Effector memory CD8-positive, alpha-beta T cell (primary cell): Measurements from ENCODE around the gene RALGAPA1.
"Not testable (repeated sequence)": the region's sequence is repeated elsewhere in the genome, so short reads cannot be mapped to it uniquely, and the experiment has no call there.

Experiments used
- ATAC-seq: fragments of 150-1000 bp; cut with Tn5 transposase; replicated peaks from 2 replicates; pipeline ENCODE4 v1.10.0; 2021; ENCODE audit warnings: mild to moderate bottlenecking, moderate library complexity
- DNase-seq, 3 experiments: peaks; one replicate each; pipeline ENCODE4 v3.0.0; 2021
- H3K27ac Mint-ChIP-seq, 2 donors: one replicate each; pipeline ENCODE4 v1.8.0; 2022; ENCODE audit warnings: mild to moderate bottlenecking in 2 of 2, mixed read lengths in 2 of 2, moderate library complexity in 2 of 2
- H3K27me3 Mint-ChIP-seq, 2 donors: one replicate each; pipeline ENCODE4 v1.8.0; 2022; ENCODE audit warnings: mixed read lengths in 2 of 2
- H3K36me3 Mint-ChIP-seq: one replicate; pipeline ENCODE4 v1.8.0; 2022; ENCODE audit warnings: mild to moderate bottlenecking, moderate library complexity, mixed read lengths; ENCODE audit not compliant: insufficient read depth
- H3K4me1 Mint-ChIP-seq, 2 donors: one replicate each; pipeline ENCODE4 v1.8.0; 2022; ENCODE audit warnings: low read depth in 2 of 2, mixed read lengths in 2 of 2
- H3K4me3 Mint-ChIP-seq, 2 donors: one replicate each; pipeline ENCODE4 v1.8.0; 2022; ENCODE audit warnings: mild to moderate bottlenecking in 2 of 2, mixed read lengths in 2 of 2, moderate library complexity in 2 of 2
- H3K9me3 Mint-ChIP-seq, 2 donors: one replicate each; pipeline ENCODE4 v1.8.0; 2022; ENCODE audit warnings: mixed read lengths in 2 of 2

RALGAPA1 gene

DNA sequence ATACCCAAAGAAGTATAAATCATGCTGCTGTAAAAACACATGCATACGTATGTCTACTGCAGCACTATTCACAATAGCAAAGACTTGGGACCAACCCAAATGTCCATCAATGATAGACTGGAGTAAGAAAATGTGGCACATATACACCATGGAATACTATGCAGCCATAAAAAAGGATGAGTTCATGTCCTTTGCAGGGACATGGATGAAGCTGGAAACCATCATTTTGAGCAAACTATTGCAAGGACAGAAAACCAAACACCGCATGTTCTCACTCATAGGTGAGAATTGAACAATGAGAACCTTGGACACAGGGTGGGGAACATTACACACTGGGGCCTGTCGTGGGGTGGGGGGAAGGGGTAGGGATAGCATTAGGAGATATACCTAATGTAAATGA lies 221.7 kb downstream of the RALGAPA1 start:
- not testable (repeated sequence) for H3K4me1 Mint-ChIP-seq, H3K9me3 Mint-ChIP-seq, H3K4me3 Mint-ChIP-seq, H3K36me3 Mint-ChIP-seq, H3K27me3 Mint-ChIP-seq, DNase-seq, H3K27ac Mint-ChIP-seq, ATAC-seq

DNA sequence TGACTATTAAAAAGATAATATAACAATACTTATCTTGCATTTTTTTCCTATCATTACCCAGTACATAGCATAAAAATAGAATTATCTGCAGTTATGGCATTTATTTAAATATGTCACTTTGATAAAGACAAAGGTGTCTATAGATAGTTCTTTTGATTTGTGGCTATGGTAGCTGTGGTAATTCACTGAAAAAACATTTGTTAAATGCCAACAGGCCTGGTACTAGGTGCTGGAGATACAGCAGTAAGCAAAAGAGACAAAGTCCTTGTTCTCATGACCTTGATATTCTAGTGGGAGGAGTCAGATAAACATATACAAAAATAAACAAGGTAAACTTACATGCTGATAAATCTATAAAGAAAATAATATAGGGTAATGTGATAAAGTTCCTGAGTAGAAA lies 230.5 kb downstream of the RALGAPA1 start:
- ATAC-seq (no peak), DNase-seq (no peak)
- no peak overlapping the region for H3K27ac Mint-ChIP-seq
- no peaks in the 10 kb centered on the region for H3K27me3 Mint-ChIP-seq
- no peak overlapping the region for H3K4me3 Mint-ChIP-seq
- H3K4me1 Mint-ChIP-seq = peaks cover 0 to 6% of the 10 kb centered on the region in 2 donors
- H3K9me3 Mint-ChIP-seq = no peaks in the 10 kb centered on the region
- H3K36me3 Mint-ChIP-seq = peaks cover 6% of the 10 kb centered on the region

DNA sequence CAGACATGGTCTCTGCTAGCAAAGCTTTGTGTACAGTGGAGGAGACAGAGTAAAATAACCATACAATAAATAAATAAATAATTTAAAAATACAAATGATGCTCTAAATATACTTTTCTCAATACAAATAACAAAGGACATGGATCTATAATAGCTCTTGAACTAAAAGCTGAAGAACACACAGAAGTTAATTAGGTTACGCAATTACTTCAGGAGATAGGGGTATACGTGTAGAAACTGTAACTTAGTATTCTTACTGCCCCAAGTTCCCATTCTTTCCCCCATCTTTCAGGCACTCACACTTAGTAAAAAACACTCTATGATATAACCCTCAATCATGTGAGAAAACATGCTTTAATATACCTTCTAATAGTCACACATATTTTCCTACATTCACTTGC lies 231.0 kb downstream of the RALGAPA1 start:
- Mint-ChIP-seq H3K36me3 (peaks cover 5% of the 10 kb centered on the region), H3K4me3 (no peak overlapping the region), H3K9me3 (no peaks in the 10 kb centered on the region), H3K27ac (no peak overlapping the region), H3K27me3 (no peaks in the 10 kb centered on the region), H3K4me1 (peaks cover 0 to 6% of the 10 kb centered on the region in 2 donors)
- DNase-seq (no peak), ATAC-seq (no peak)

DNA sequence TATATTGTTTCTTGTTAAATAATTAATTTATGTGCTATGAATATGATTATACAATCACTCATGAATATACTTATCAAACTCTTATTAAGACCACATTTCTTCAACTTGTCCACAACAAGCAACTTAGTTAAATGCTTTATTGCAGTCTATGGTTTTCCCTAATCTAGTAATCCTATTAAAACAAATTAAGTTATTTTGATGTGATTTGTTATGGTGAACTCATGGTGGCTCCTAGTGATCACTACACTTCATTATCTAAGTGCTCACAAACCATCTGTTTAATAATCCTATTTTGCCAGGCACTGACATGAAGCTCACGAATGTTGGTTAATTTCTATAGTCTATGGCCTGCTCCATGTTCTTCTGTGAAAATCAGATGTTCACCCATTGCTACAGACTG lies 232.2 kb downstream of the RALGAPA1 start:
- Mint-ChIP-seq H3K9me3 (no peaks in the 10 kb centered on the region), H3K4me3 (no peak overlapping the region), H3K36me3 (peaks cover 3% of the 10 kb centered on the region), H3K4me1 (peaks cover 0 to 6% of the 10 kb centered on the region in 2 donors), H3K27ac (no peak overlapping the region), H3K27me3 (no peaks in the 10 kb centered on the region)
- no peak for DNase-seq
- no peak for ATAC-seq

DNA sequence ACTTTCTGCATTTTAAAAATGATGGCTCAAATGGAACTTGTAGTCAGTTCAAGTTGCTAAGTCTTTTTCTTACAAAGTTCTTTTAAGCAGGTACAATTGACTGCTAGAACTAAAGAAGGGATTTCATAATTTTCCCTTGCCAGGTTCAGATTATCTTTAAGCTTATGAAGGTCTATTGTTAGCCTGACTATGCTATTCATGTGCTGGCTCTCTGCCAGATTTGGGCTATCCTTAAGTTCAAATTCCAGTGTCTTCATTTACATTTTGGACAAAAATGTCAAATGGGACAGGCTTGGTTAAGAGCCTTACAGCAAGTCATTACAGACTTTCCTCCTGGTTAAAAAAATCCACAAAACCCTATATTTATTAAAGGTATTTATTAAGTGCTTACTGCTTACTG lies 232.8 kb downstream of the RALGAPA1 start:
- DNase-seq = no peak
- Mint-ChIP-seq H3K27ac (no peak overlapping the region), H3K4me3 (no peak overlapping the region), H3K36me3 (peaks cover 3% of the 10 kb centered on the region), H3K27me3 (no peaks in the 10 kb centered on the region), H3K9me3 (no peaks in the 10 kb centered on the region), H3K4me1 (peaks cover 0 to 6% of the 10 kb centered on the region in 2 donors)
- ATAC-seq = no peak

DNA sequence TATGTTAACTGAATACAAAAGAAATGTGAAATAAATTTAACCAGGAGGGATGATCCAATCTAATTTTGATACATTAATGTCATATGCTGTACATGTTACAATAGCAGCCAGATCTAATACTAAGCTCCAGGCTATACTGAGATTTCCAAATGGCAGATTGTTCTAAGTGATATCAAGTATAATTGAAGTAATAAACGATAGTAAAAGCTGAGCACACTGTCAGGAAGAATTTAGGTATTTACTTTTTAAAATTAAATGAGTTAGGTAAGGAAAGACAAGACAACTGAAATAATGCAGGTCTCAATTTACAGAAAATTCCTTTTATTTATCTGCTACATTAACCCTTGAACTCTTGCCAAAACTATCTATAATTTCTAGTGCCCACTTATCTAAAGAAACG lies 235.2 kb downstream of the RALGAPA1 start:
- Mint-ChIP-seq H3K27ac (no peak overlapping the region), H3K4me1 (peaks cover 0 to 4% of the 10 kb centered on the region in 2 donors), H3K4me3 (no peak overlapping the region), H3K36me3 (peaks cover 7% of the 10 kb centered on the region), H3K27me3 (no peaks in the 10 kb centered on the region), H3K9me3 (no peaks in the 10 kb centered on the region)
- ATAC-seq (no peak), DNase-seq (no peak)

DNA sequence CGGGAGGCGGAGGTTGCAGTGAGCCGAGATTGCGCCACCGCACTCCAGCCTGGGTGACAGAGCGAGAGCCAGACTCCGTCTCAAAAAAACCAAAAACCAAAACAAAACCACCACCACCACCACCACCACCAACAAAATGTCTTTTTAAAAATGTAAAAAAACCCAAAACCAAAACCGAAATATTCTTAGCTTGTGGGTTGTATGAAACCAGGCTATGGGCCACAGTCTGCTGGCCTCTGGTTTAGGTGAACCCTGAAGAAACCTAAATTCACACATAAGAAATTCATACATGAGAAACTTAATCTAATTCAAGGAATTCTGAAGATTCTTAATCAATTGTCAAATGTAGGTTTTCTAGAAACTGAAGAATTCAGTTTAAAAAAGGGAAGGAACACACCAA lies 237.5 kb downstream of the RALGAPA1 start:
- Mint-ChIP-seq H3K27me3 (no peaks in the 10 kb centered on the region), H3K9me3 (no peaks in the 10 kb centered on the region), H3K4me1 (no peaks in the 10 kb centered on the region), H3K4me3 (no peak overlapping the region), H3K27ac (no peak overlapping the region), H3K36me3 (peaks cover 4% of the 10 kb centered on the region)
- DNase-seq = no peak
- ATAC-seq = no peak

DNA sequence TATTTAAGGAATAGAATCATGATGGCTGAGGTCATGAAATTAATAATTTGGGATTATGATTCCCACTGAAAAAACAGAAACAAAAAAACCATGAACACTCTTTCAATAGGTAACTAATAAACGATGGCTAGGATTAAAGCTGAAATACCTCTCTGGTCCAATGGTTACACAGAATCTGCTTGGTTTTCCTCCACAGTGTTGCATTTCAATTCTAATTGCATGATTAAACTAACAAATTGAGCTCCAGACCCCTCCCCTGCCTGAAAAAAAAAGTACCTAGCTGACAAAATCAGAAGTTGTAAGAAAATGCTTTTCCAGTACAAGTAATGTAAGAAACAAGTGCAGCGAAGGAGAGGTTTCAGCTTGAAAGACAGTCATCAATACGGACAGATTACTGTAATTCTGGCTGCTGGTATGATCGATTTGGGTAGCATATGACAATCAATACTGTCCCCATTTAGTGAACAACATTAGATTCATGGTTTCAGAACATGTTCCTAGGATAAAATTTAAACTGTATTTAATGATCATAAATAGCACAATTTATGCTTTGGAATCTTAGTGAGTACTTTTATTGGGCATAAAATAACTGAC lies 243.1 kb downstream of the RALGAPA1 start:
- peaks cover 4% of the 10 kb centered on the region for H3K36me3 Mint-ChIP-seq
- H3K4me3 Mint-ChIP-seq = no peak overlapping the region
- H3K27ac Mint-ChIP-seq = no peak overlapping the region
- no peak for DNase-seq
- H3K4me1 Mint-ChIP-seq = peaks cover 0 to 1% of the 10 kb centered on the region in 2 donors
- no peaks in the 10 kb centered on the region for H3K27me3 Mint-ChIP-seq
- ATAC-seq = no peak
- no peaks in the 10 kb centered on the region for H3K9me3 Mint-ChIP-seq

DNA sequence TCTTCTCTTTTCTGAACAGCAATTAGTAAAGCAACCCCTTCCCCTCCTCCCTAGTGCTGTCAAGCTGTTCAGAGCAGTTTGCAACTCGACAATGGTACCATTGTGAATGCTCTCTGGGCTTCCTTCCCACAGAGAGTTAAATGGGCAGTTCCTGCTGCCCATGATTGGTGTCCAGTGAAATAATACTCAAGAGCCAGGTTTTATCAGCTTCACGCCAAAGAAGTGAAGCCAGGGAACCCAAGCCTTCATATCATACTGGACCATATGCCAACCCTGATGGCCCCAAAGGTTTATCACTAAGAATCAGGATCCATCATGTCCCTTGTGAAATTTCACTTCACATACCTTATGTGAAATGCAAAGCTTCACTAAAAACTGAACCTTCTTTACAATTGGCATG lies 250.4 kb downstream of the RALGAPA1 start:
- ATAC-seq (no peak), DNase-seq (no peak)
- Mint-ChIP-seq H3K4me3 (no peak overlapping the region), H3K27ac (no peak overlapping the region), H3K9me3 (no peaks in the 10 kb centered on the region), H3K4me1 (peaks cover 0 to 1% of the 10 kb centered on the region in 2 donors), H3K27me3 (no peaks in the 10 kb centered on the region), H3K36me3 (no peaks in the 10 kb centered on the region)

DNA sequence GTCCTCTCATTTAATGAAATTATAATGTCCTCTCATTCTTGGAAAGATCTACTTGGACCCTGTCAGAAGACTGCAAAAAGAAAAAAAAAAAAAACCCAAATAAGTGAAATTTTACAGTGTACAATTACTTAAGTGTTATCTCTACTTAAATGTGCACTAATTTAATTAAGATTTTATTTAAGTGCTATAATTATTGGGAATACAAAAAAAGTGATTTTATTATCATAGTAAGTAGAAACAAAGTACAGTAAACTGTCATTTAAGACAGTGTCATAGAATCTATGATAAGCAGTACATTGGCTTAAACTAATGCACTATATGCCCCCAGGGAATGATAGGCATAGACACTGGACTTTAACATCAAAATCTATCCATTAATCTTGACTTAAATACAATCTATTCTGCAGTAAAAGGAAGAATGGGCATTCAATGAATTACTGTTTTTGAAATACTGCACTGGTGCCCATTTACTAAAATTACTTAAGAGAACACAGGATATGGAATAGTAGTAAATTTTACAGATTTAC lies 251.8 kb downstream of the RALGAPA1 start:
- Mint-ChIP-seq H3K27ac (no peak overlapping the region), H3K36me3 (no peaks in the 10 kb centered on the region), H3K4me1 (peaks cover under 1 to 1% of the 10 kb centered on the region in 2 donors), H3K27me3 (no peaks in the 10 kb centered on the region), H3K9me3 (no peaks in the 10 kb centered on the region), H3K4me3 (no peak overlapping the region)
- DNase-seq (no peak), ATAC-seq (no peak)

DNA sequence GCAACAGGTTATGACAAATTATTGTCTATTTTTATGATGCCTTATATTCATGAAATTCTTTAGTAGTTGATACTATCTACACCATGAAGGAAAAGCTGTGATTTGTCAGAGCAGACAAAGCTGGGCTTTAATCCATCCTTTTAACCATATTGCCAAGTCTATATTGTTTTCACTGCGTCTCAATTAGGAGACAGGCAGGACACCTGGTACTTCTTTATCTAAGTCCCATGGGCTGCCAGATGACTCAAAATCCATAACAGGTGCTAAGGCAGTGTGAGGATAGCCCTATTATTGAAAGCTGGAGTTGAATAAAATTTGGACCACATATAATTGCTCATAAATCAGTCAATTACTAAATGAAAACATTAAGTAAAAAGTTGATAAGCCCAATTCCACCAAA lies 252.5 kb downstream of the RALGAPA1 start:
- ATAC-seq (no peak), DNase-seq (no peak)
- no peaks in the 10 kb centered on the region for H3K36me3 Mint-ChIP-seq
- H3K27ac Mint-ChIP-seq = no peak overlapping the region
- H3K27me3 Mint-ChIP-seq = no peaks in the 10 kb centered on the region
- H3K9me3 Mint-ChIP-seq = no peaks in the 10 kb centered on the region
- H3K4me1 Mint-ChIP-seq = peaks cover 0 to 3% of the 10 kb centered on the region in 2 donors
- no peak overlapping the region for H3K4me3 Mint-ChIP-seq

DNA sequence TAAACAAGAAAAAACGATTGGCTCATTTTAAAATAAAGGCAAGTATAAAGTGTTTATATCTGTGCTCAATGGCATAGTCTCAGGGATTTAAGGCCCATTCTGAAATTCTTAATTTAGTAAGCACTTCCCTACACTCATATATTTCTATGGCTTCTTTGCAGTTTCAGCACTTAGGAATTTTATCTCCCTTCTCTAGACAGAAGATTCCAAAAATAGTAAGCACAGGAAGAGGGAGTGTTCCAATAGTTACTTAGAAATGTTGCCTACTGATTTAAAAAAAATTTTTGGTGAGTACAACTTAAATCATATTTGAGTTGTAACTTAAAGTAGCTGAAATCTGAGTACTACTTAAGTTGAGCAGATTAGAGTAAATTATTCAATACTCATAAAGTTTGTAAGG lies 255.3 kb downstream of the RALGAPA1 start:
- Mint-ChIP-seq H3K9me3 (no peaks in the 10 kb centered on the region), H3K4me1 (peaks cover 0 to 3% of the 10 kb centered on the region in 2 donors), H3K27ac (no peak overlapping the region), H3K4me3 (no peak overlapping the region), H3K36me3 (no peaks in the 10 kb centered on the region), H3K27me3 (no peaks in the 10 kb centered on the region)
- no peak for ATAC-seq
- DNase-seq = no peak

DNA sequence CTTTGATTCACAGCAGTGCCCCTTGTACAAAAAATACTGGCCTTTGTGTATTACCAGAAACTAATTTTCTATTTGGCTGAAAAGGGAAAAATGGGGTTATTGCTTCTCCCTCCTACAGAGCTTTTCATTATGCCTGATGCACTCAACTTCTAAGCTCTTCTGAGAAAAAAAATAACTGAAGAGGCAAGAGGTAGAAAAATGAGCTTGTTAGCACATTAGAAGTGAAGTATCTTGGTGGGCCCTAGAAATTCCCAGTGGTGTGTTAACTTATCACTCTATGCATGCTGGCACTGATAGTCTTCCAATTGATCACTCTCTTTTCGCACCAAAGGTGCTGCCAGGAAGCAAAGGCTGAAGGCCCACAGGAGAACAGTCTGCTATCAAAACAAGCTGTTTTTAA lies 258.0 kb downstream of the RALGAPA1 start:
- Mint-ChIP-seq H3K27ac (no peak overlapping the region), H3K9me3 (no peaks in the 10 kb centered on the region), H3K4me1 (peaks cover 0 to 3% of the 10 kb centered on the region in 2 donors), H3K4me3 (no peak overlapping the region), H3K36me3 (no peaks in the 10 kb centered on the region), H3K27me3 (no peaks in the 10 kb centered on the region)
- ATAC-seq (no peak), DNase-seq (no peak)

DNA sequence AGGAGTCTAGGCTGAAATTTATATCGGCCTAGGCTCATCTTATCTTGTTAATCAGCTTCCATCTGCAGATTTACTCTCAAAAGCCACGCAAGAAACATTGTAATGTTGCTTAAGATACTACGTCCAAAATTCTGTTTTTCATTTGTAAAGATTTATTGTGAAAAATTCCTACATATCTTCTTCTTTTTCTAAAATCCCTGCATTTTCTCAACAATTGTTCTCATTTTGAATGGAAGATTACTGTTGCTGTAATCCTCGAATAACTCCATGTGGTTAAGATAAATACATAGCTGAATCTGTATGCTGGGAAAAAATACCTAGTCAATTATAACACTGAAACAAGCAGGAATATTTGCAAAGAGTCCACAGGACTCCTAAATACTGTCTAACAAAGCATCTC lies 259.5 kb downstream of the RALGAPA1 start:
- H3K27me3 Mint-ChIP-seq = no peaks in the 10 kb centered on the region
- no peak overlapping the region for H3K27ac Mint-ChIP-seq
- H3K36me3 Mint-ChIP-seq = no peaks in the 10 kb centered on the region
- ATAC-seq (no peak), DNase-seq (no peak)
- H3K4me1 Mint-ChIP-seq = peaks cover 0 to 3% of the 10 kb centered on the region in 2 donors
- no peaks in the 10 kb centered on the region for H3K9me3 Mint-ChIP-seq
- no peak overlapping the region for H3K4me3 Mint-ChIP-seq

DNA sequence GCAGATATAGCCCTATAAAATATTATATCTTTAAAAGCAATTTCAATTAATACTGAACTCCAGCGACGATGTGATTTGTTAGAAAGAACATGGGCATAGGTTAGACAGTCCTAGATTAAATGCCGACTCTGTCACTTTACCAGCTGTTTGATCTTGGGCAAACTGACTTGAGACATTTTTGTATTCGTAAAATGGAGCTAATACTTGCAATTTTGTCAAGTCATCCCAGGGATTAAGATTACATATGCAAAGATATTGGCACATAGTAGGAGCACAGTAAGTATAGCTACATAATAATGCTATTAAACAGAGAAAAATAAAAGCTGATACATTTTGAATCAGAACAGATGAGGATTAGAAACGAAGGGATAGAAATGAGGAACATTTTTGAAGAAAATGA lies 266.1 kb downstream of the RALGAPA1 start:
- no peaks in the 10 kb centered on the region for H3K4me1 Mint-ChIP-seq
- DNase-seq (no peak), ATAC-seq (no peak)
- H3K27ac Mint-ChIP-seq = no peak overlapping the region
- H3K36me3 Mint-ChIP-seq = no peaks in the 10 kb centered on the region
- no peaks in the 10 kb centered on the region for H3K27me3 Mint-ChIP-seq
- H3K9me3 Mint-ChIP-seq = no peaks in the 10 kb centered on the region
- H3K4me3 Mint-ChIP-seq = no peak overlapping the region
